Chondrocyte (in vitro differentiated cells): ENCODE data around the gene COL15A1. TPM values are rescaled to one million over a fixed set of nuclear protein-coding genes. Genes with fewer than 3 reads are reported as not detected.
A peak's percentile ranks its signal among the peaks of the same experiment; 100 is the strongest.

ENCODE experiments used
- DNase-seq: peaks from one replicate; pipeline ENCODE4 v3.0.0; 2021; ENCODE audit warnings: mixed read lengths, low spot score
- H3K27ac Mint-ChIP-seq: one replicate; pipeline ENCODE4 v1.8.0; 2021; ENCODE audit warnings: mild to moderate bottlenecking, moderate library complexity, mixed read lengths; ENCODE audit not compliant: unreplicated experiment
- H3K27me3 Mint-ChIP-seq: 2 replicates; pipeline ENCODE4 v1.8.0; 2021; ENCODE audit warnings: low read depth, mixed read lengths
- H3K36me3 Mint-ChIP-seq: 2 replicates; pipeline ENCODE4 v1.8.0; 2021; ENCODE audit warnings: low read depth, mixed read lengths
- H3K4me1 Mint-ChIP-seq: 2 replicates; pipeline ENCODE4 v1.8.0; 2021; ENCODE audit warnings: low read depth, mild to moderate bottlenecking, mixed read lengths
- H3K4me3 Mint-ChIP-seq: one replicate; pipeline ENCODE4 v1.8.0; 2021; ENCODE audit warnings: mild to moderate bottlenecking, moderate library complexity, mixed read lengths; ENCODE audit not compliant: unreplicated experiment
- H3K9me3 Mint-ChIP-seq: 2 replicates; pipeline ENCODE4 v1.8.0; 2021; ENCODE audit warnings: low read depth, mixed read lengths
- CTCF ChIP-seq: fragments of 200-600 bp; sonication (generic); IDR thresholded peaks from 2 replicates; pipeline ENCODE4 v1.5.0; 2021; ENCODE audit warnings: antibody characterized with exemption, mild to moderate bottlenecking, moderate library complexity
- total RNA-seq: library from RNA; stranded (reverse); gene quantifications from 3 replicates; pipeline ENCODE4 v1.2.1, GENCODE V29; 2021

The COL15A1 gene
- total RNA-seq, 1 donor from 2014 or later: 5.4 TPM

GRCh38 chr9:98935071-98935505 is 8.6 kb upstream of the COL15A1 start:
- Mint-ChIP-seq H3K27ac (no peak overlapping the region), H3K9me3 (no peaks in the 10 kb centered on the region), H3K27me3 (peaks cover 34% of the 10 kb centered on the region), H3K36me3 (no peaks in the 10 kb centered on the region), H3K4me3 (no peak overlapping the region), H3K4me1 (peaks cover 9% of the 10 kb centered on the region)
- no peak for TF ChIP-seq CTCF
- DNase-seq: no peak

- Mint-ChIP-seq H3K4me1 (peaks cover 16% of the 10 kb centered on the region), H3K36me3 (no peaks in the 10 kb centered on the region), H3K4me3 (no peak overlapping the region), H3K27me3 (peaks cover 70% of the 10 kb centered on the region), H3K27ac (no peak overlapping the region), H3K9me3 (no peaks in the 10 kb centered on the region)
- DNase-seq: no peak
- TF ChIP-seq CTCF: no peak
Measured at GRCh38 chr9:98940276-98940675, 3.4 kb upstream of the COL15A1 start.

GRCh38 chr9:98941946-98942523 is 1.7 kb upstream of the COL15A1 start:
- H3K27ac Mint-ChIP-seq: no peak overlapping the region
- H3K36me3 Mint-ChIP-seq: no peaks in the 10 kb centered on the region
- H3K4me3 Mint-ChIP-seq: no peak overlapping the region
- H3K27me3 Mint-ChIP-seq: peaks cover 70% of the 10 kb centered on the region
- DNase-seq: no peak
- no peaks in the 10 kb centered on the region for H3K9me3 Mint-ChIP-seq
- H3K4me1 Mint-ChIP-seq: peaks cover 15% of the 10 kb centered on the region
- no peak for TF ChIP-seq CTCF

GRCh38 chr9:98942906-98943681 is 613 bp upstream of the COL15A1 start:
- Mint-ChIP-seq H3K4me3 (peak overlapping the region; percentile 62), H3K27ac (no peak overlapping the region), H3K27me3 (peaks cover 65% of the 10 kb centered on the region), H3K9me3 (no peaks in the 10 kb centered on the region), H3K4me1 (peaks cover 15% of the 10 kb centered on the region), H3K36me3 (no peaks in the 10 kb centered on the region)
- no peak for DNase-seq
- TF ChIP-seq CTCF: no peak

GRCh38 chr9:98944057-98944733 is 488 bp downstream of the COL15A1 start:
- no peak for TF ChIP-seq CTCF
- Mint-ChIP-seq H3K4me1 (peaks cover 15% of the 10 kb centered on the region), H3K9me3 (no peaks in the 10 kb centered on the region), H3K36me3 (no peaks in the 10 kb centered on the region), H3K27ac (no peak overlapping the region), H3K4me3 (peak overlapping the region; percentile 82), H3K27me3 (peaks cover 60% of the 10 kb centered on the region)
- DNase-seq: no peak
